ENCODE measurements around the gene LRRC38. TPM values are rescaled to one million over a fixed set of nuclear protein-coding genes. Genes with fewer than 3 reads are reported as not detected.

LRRC38 gene
- total and polyA plus RNA-seq, 10 of the 15 experiments (the other 5 are each of a cell fraction or from before 2014, with no cell fraction given): not detected

GRCh38 chr1:13536571-13536970, 22.8 kb upstream of the LRRC38 start:
- no peak overlapping the region for H2AFZ ChIP-seq (ENCODE audit: control insufficient read depth, low read depth, low read length)
- SMC1A ChIA-PET (ENCODE audit: uncharacterized antibody, unreplicated experiment): no interaction called here

More at GRCh38 chr1:13536571-13536970, 22.8 kb upstream of the LRRC38 start:
- DNase-seq (ENCODE audit: low read depth, low spot score): no peak
- no TSS peak for BruUV-seq (replicated peaks)
- POLR2A ChIA-PET: no interaction called here
- no peak overlapping the region for H3K27ac ChIP-seq (ENCODE audit: control insufficient read depth, insufficient read depth)
- H3K4me1 ChIP-seq (ENCODE audit: control insufficient read depth, insufficient read depth, low read length): no peaks in the 10 kb centered on the region
- no peak overlapping the region for H3K4me2 ChIP-seq (ENCODE audit: control insufficient read depth, insufficient read depth)
- no peaks in the 10 kb centered on the region for H3K79me2 ChIP-seq (ENCODE audit: control insufficient read depth, insufficient read depth, low read length)
- H4K20me1 ChIP-seq (ENCODE audit: control insufficient read depth, insufficient read depth): no peaks in the 10 kb centered on the region
- H3K4me3 ChIP-seq: no peak overlapping the region
- no peak overlapping the region for H3K9ac ChIP-seq (ENCODE audit: control insufficient read depth, insufficient read depth, low read length)
- H3K27me3 ChIP-seq (replicated peaks in 1 of 2; ENCODE audit: control insufficient read depth in 2 of 2, insufficient read depth in 2 of 2, low read length in 1 of 2): no peaks in the 10 kb centered on the region
- in situ Hi-C loops (cut with MboI) (no loop called here), intact Hi-C loops (cut with micrococcal nuclease; ENCODE audit: unreplicated experiment) (no loop called here)
- RAD21 ChIA-PET (ENCODE audit: unreplicated experiment): no interaction called here
- 75% methylated on average over 4 of the region's 4 CpGs for WGBS (ENCODE audit: insufficient coverage, insufficient replicate concordance, low lambda C conversion rate, missing lambda C conversion rate)
- CTCF ChIA-PET: no interaction called here
- no peaks in the 10 kb centered on the region for H3K9me3 ChIP-seq (replicated peaks; ENCODE audit: control insufficient read depth, insufficient read depth, low read length)
- FAIRE-seq: no peak
- no peak for TF ChIP-seq USF2 (IDR thresholded peaks at IDR 0.05; ENCODE audit: borderline replicate concordance, low read depth, low read length)
- TF ChIP-seq KAT2A (conservative IDR thresholded peaks at IDR 0.05; ENCODE audit: control insufficient read depth, low read depth, low read length): no peak
- TF ChIP-seq, protein P1, sequence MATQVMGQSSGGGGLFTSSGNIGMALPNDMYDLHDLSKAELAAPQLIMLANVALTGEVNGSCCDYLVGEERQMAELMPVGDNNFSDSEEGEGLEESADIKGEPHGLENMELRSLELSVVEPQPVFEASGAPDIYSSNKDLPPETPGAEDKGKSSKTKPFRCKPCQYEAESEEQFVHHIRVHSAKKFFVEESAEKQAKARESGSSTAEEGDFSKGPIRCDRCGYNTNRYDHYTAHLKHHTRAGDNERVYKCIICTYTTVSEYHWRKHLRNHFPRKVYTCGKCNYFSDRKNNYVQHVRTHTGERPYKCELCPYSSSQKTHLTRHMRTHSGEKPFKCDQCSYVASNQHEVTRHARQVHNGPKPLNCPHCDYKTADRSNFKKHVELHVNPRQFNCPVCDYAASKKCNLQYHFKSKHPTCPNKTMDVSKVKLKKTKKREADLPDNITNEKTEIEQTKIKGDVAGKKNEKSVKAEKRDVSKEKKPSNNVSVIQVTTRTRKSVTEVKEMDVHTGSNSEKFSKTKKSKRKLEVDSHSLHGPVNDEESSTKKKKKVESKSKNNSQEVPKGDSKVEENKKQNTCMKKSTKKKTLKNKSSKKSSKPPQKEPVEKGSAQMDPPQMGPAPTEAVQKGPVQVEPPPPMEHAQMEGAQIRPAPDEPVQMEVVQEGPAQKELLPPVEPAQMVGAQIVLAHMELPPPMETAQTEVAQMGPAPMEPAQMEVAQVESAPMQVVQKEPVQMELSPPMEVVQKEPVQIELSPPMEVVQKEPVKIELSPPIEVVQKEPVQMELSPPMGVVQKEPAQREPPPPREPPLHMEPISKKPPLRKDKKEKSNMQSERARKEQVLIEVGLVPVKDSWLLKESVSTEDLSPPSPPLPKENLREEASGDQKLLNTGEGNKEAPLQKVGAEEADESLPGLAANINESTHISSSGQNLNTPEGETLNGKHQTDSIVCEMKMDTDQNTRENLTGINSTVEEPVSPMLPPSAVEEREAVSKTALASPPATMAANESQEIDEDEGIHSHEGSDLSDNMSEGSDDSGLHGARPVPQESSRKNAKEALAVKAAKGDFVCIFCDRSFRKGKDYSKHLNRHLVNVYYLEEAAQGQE (IDR thresholded peaks at IDR 0.05; ENCODE audit: low read depth, low read length): no peak
- TF ChIP-seq MYC (IDR thresholded peaks at IDR 0.05; ENCODE audit: insufficient read depth, insufficient read length, insufficient replicate concordance, low read length, severe bottlenecking): no peak
- TF ChIP-seq, protein P2, sequence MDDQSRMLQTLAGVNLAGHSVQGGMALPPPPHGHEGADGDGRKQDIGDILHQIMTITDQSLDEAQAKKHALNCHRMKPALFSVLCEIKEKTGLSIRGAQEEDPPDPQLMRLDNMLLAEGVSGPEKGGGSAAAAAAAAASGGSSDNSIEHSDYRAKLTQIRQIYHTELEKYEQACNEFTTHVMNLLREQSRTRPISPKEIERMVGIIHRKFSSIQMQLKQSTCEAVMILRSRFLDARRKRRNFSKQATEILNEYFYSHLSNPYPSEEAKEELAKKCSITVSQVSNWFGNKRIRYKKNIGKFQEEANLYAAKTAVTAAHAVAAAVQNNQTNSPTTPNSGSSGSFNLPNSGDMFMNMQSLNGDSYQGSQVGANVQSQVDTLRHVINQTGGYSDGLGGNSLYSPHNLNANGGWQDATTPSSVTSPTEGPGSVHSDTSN (IDR thresholded peaks at IDR 0.05; ENCODE audit: insufficient replicate concordance, low read depth, low read length): no peak
- no peak for TF ChIP-seq MTA2 (IDR thresholded peaks at IDR 0.05; ENCODE audit: low read depth)
- TF ChIP-seq TCF7 (IDR thresholded peaks at IDR 0.05; ENCODE audit: borderline replicate concordance): no peak
- TF ChIP-seq E4F1 (IDR thresholded peaks at IDR 0.05; ENCODE audit: borderline replicate concordance, partially characterized antibody): no peak
- no peak for TF ChIP-seq POLR2AphosphoS5 (IDR thresholded peaks at IDR 0.05; ENCODE audit: low read length)
- no peak for TF ChIP-seq CHD1 (IDR thresholded peaks at IDR 0.05; ENCODE audit: low read depth, low read length)
- no peak for TF ChIP-seq NFIC (IDR thresholded peaks at IDR 0.05; ENCODE audit: low read depth, low read length)
- TF ChIP-seq HDAC6 (IDR thresholded peaks at IDR 0.05; ENCODE audit: unreplicated experiment): no peak
- no peak for TF ChIP-seq CREB1 (IDR thresholded peaks at IDR 0.05; ENCODE audit: low read depth)
- H3K36me3 ChIP-seq (ENCODE audit: control insufficient read depth in 2 of 2, insufficient read depth in 2 of 2, low read length in 1 of 2): no peaks in the 10 kb centered on the region
- ATAC-seq: no peak

Measured in GM12878 (cell line).